ENCODE measurements around the gene CTNNA3.

DNA sequence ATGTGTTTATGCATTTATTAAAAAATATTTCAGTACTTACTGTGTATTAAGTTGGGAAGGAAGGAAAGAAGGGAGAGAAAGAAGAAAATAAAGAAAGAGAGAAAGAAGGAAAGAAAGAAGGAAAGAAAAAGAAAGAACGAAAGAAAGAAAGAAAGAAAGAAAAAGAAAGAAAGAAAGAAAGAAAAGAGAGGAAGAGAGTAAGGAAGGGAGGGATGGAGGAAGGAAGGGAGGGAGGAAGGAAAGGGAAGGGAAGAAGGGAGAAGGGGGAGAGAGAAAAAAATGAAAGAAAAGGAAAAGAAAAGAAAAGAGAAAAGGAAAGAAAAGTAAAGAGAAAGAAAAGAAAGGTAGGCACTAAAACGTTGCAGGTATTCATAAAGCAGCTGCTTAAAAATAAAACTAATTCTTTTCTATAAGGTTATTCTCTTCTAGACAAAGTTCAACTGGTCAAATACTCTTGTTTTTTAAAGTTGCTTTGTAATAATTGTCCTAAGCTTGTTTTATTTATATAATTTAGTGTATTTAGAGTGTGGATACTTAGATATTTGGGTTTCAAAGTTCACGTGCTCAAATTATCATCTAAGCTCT lies 1473.4 kb downstream of the CTNNA3 start:
- no peak for TF ChIP-seq CTCF (IDR thresholded peaks at IDR 0.05)
- no peak for TF ChIP-seq POLR2A (IDR thresholded peaks at IDR 0.05)
